SK-N-MC (cell line): ENCODE measurements around the gene ERMN.

ENCODE experiments used
- EZH2 ChIP-seq: fragments of 200-600 bp; sonication (generic); IDR thresholded peaks from one replicate; pipeline ENCODE4 v1.6.1; 2017; ENCODE audit warnings: antibody characterized with exemption
- FOXP2 ChIP-seq: optimal IDR thresholded peaks from 2 replicates; pipeline ENCODE3; 2011; ENCODE audit warnings: mild to moderate bottlenecking, moderate library complexity; ENCODE audit not compliant: insufficient read depth; ENCODE audit errors: extremely low read length, control extremely low read depth
- POLR2AphosphoS5 ChIP-seq: IDR thresholded peaks from 2 replicates; pipeline ENCODE4 v1.6.1; 2012; ENCODE audit warnings: mild to moderate bottlenecking, low read depth, low read length, borderline replicate concordance

DNA sequence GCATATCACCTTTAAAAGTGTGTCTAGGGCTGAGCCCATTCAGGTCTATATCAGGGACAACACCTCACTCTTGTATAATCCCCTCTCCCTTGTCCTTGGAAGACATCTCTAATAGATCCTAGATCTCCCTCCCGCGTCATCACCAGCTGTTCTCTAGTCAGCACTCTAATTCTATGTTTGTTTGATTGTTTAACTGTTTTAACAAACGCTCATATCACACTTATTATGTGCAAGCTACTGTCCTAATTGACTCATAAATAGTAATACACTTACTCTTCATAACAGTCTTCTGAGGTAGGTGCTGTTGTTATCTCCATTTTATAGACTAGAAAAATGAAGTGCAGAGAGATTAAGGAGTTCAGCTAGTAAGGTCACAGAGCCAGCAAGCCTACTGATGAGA, 1.6 kb upstream of the ERMN start:
- no peak for TF ChIP-seq POLR2AphosphoS5
- no peak for TF ChIP-seq EZH2
- TF ChIP-seq FOXP2: no peak
